ENCODE results near the gene UNC45A. TPM values are rescaled to one million over a fixed set of nuclear protein-coding genes. Genes with fewer than 3 reads are reported as not detected.

UNC45A gene
- total RNA-seq, 3 donors from 2014 or later (not counting 1 experiment from before 2014, with no cell fraction given), result 39.0 to 58.1 (median 51.5) TPM

DNA sequence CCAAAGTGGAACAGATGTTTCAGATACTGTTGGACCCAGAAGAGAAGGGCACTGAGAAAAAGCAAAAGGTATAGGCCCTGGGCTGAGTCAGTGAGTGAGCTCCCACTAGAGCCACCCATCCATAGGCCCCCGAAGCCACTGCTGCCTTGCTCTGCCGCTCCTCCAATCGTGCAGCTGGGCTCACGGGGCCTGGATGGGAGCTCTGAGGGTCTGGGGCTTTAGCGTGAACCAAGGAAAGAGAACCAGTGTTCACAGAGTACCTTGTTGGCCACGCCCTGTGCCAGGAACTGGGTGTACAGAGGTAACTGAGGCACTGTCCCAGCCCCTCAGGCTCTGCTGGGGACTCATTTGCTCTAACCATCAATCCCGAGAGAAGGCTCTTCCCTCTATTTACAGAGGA lies 4.7 kb downstream of the UNC45A start:
- TF ChIP-seq, protein P1, sequence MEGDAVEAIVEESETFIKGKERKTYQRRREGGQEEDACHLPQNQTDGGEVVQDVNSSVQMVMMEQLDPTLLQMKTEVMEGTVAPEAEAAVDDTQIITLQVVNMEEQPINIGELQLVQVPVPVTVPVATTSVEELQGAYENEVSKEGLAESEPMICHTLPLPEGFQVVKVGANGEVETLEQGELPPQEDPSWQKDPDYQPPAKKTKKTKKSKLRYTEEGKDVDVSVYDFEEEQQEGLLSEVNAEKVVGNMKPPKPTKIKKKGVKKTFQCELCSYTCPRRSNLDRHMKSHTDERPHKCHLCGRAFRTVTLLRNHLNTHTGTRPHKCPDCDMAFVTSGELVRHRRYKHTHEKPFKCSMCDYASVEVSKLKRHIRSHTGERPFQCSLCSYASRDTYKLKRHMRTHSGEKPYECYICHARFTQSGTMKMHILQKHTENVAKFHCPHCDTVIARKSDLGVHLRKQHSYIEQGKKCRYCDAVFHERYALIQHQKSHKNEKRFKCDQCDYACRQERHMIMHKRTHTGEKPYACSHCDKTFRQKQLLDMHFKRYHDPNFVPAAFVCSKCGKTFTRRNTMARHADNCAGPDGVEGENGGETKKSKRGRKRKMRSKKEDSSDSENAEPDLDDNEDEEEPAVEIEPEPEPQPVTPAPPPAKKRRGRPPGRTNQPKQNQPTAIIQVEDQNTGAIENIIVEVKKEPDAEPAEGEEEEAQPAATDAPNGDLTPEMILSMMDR (IDR thresholded peaks at IDR 0.05), result no peak
- 91% methylated on average over 7 of the region's 7 CpGs for WGBS (ENCODE audit: insufficient coverage)
- H3K27ac Mint-ChIP-seq, result no peak overlapping the region
- no peaks in the 10 kb centered on the region for H3K27me3 ChIP-seq (ENCODE audit: control insufficient read depth, insufficient read depth, low read length)
- ATAC-seq (no peak), DNase-seq (no peak)
- H3K27me3 Mint-ChIP-seq (ENCODE audit: low read depth in 2 of 2), result no peaks in the 10 kb centered on the region
- no peak overlapping the region for H3K27ac ChIP-seq (ENCODE audit: low read length)
- H3K4me1 ChIP-seq (ENCODE audit: control insufficient read depth, insufficient read depth, low read length), result peaks cover 15% of the 10 kb centered on the region
- H3K4me3 ChIP-seq (ENCODE audit: low read length), result no peak overlapping the region
- H3K9me3 ChIP-seq (ENCODE audit: control insufficient read depth, insufficient read depth, low read length), result no peaks in the 10 kb centered on the region
- intact Hi-C loops (cut with micrococcal nuclease), result no loop called here
- H3K36me3 Mint-ChIP-seq, result no peaks in the 10 kb centered on the region
- H3K36me3 ChIP-seq (ENCODE audit: control insufficient read depth, insufficient read depth, low read length), result peaks cover 52% of the 10 kb centered on the region
- H3K4me3 Mint-ChIP-seq, result no peak overlapping the region
- H3K4me1 Mint-ChIP-seq, result peaks cover 15 to 20% of the 10 kb centered on the region in 2 donors
- H3K9me3 Mint-ChIP-seq, result no peaks in the 10 kb centered on the region

DNA sequence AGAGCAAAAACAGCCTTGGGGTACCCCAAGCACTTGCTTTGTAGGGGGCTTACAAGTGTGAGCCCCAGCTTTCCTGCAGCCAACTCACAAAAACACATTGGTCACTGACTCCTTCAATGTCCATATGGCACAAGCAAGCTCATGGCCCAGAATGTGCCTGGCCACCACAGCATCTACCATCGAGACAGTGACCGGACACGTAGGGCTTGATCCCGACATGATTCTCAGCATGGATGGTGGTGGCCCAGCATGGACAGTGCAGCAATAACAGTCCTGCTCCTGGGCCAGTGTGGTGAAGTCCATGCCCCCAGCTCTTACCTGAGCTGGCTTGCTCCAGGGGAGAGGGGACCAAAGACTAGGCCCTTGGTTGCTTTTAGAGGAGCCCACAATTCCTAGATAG lies 6.0 kb downstream of the UNC45A start:
- Mint-ChIP-seq H3K4me3 (no peak overlapping the region), H3K9me3 (no peaks in the 10 kb centered on the region), H3K27ac (no peak overlapping the region)

DNA sequence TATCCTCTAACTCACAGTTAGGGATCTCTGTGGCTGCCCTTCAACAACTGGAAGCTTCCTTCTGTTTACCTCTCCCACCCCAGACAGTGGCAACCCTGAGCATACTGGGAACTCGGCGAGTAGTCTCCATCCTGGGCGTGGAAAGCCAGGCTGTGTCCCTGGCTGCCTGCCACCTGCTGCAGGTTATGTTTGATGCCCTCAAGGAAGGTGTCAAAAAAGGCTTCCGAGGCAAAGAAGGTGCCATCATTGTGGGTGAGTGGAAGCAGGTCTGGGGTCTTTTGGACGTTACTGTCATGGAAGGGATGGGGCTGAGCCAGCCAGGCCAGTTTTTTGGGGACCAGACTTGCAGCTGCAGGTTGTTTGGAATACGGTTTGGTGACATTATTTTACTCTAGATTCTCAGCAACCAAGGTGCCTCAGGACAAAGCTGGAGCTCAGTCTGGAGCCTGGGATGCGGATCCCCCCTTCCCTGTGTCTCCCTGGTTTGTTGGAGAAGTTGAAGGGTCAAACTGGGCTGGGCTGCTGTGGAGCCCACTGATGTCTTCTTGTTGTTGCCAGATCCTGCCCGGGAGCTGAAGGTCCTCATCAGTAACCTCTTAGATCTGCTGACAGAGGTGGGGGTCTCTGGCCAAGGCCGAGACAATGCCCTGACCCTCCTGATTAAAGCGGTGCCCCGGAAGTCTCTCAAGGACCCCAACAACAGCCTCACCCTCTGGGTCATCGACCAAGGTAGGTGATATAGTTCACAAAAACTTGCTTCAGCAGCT lies 7.5 kb downstream of the UNC45A start:
- ATAC-seq (no peak), DNase-seq (no peak)
- no peaks in the 10 kb centered on the region for H3K36me3 Mint-ChIP-seq
- no peaks in the 10 kb centered on the region for H3K27me3 ChIP-seq (ENCODE audit: control insufficient read depth, insufficient read depth, low read length)
- TF ChIP-seq, protein P1 (IDR thresholded peaks at IDR 0.05), result no peak
- H3K4me3 Mint-ChIP-seq, result no peak overlapping the region
- no peaks in the 10 kb centered on the region for H3K27me3 Mint-ChIP-seq (ENCODE audit: low read depth in 2 of 2)
- H3K27ac ChIP-seq (ENCODE audit: low read length), result no peak overlapping the region
- WGBS (ENCODE audit: insufficient coverage), result 94% methylated on average over 12 of the region's 12 CpGs
- no peaks in the 10 kb centered on the region for H3K9me3 Mint-ChIP-seq
- H3K4me1 ChIP-seq (ENCODE audit: control insufficient read depth, insufficient read depth, low read length), result no peaks in the 10 kb centered on the region
- H3K4me1 Mint-ChIP-seq, result no peaks in the 10 kb centered on the region
- H3K36me3 ChIP-seq (ENCODE audit: control insufficient read depth, insufficient read depth, low read length), result peaks cover 72% of the 10 kb centered on the region
- H3K27ac Mint-ChIP-seq, result no peak overlapping the region
- no peak overlapping the region for H3K4me3 ChIP-seq (ENCODE audit: low read length)
- H3K9me3 ChIP-seq (ENCODE audit: control insufficient read depth, insufficient read depth, low read length), result no peaks in the 10 kb centered on the region
- intact Hi-C loops (cut with micrococcal nuclease), result no loop called here

More for the DNA sequence above, 6.0 kb downstream of the UNC45A start:
- peaks cover 5% of the 10 kb centered on the region for H3K4me1 ChIP-seq (ENCODE audit: control insufficient read depth, insufficient read depth, low read length)
- intact Hi-C loops (cut with micrococcal nuclease), result no loop called here
- no peaks in the 10 kb centered on the region for H3K27me3 ChIP-seq (ENCODE audit: control insufficient read depth, insufficient read depth, low read length)
- no peak overlapping the region for H3K27ac ChIP-seq (ENCODE audit: low read length)
- H3K36me3 ChIP-seq (ENCODE audit: control insufficient read depth, insufficient read depth, low read length), result peaks cover 57% of the 10 kb centered on the region
- no peaks in the 10 kb centered on the region for H3K36me3 Mint-ChIP-seq
- H3K27me3 Mint-ChIP-seq (ENCODE audit: low read depth in 2 of 2), result no peaks in the 10 kb centered on the region
- DNase-seq, result no peak
- H3K9me3 ChIP-seq (ENCODE audit: control insufficient read depth, insufficient read depth, low read length), result no peaks in the 10 kb centered on the region
- ATAC-seq, result no peak
- peaks cover 9 to 10% of the 10 kb centered on the region in 2 donors for H3K4me1 Mint-ChIP-seq
- TF ChIP-seq, protein P1 (IDR thresholded peaks at IDR 0.05), result no peak
- H3K4me3 ChIP-seq (ENCODE audit: low read length), result no peak overlapping the region
- 97% methylated on average over 4 of the region's 4 CpGs for WGBS (ENCODE audit: insufficient coverage)

DNA sequence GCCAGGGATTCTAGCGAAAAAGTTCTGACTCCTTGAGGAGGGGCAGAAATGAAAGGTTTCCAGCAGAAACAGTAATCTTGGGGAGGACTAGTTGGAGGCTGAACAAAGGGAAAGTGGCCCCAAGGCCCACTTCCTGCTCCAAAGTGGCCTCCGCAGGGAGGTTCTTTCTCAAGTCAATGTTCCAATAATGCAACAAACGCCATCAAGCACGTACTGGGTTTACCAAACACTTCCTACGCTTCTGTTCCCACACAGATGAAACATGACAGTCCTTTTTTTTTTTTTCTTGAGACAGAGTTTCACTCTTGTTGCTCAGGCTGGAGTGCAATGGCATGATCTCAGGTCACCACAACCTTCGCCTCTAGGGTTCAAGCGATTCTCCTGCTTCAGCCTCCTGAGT lies 10.0 kb downstream of the UNC45A start:
- H3K4me3 ChIP-seq (ENCODE audit: low read length), result no peak overlapping the region
- H3K4me1 ChIP-seq (ENCODE audit: control insufficient read depth, insufficient read depth, low read length), result no peaks in the 10 kb centered on the region
- DNase-seq (no peak), ATAC-seq (no peak)
- H3K4me3 Mint-ChIP-seq, result no peak overlapping the region
- TF ChIP-seq, protein P1 (IDR thresholded peaks at IDR 0.05), result no peak
- intact Hi-C loops (cut with micrococcal nuclease), result no loop called here
- H3K27ac Mint-ChIP-seq, result no peak overlapping the region
- no peaks in the 10 kb centered on the region for H3K27me3 ChIP-seq (ENCODE audit: control insufficient read depth, insufficient read depth, low read length)
- WGBS (ENCODE audit: insufficient coverage), result 87% methylated on average over 7 of the region's 7 CpGs
- H3K36me3 Mint-ChIP-seq, result no peaks in the 10 kb centered on the region
- H3K9me3 Mint-ChIP-seq, result no peaks in the 10 kb centered on the region
- no peaks in the 10 kb centered on the region for H3K27me3 Mint-ChIP-seq (ENCODE audit: low read depth in 2 of 2)
- H3K27ac ChIP-seq (ENCODE audit: low read length), result no peak overlapping the region
- H3K9me3 ChIP-seq (ENCODE audit: control insufficient read depth, insufficient read depth, low read length), result no peaks in the 10 kb centered on the region
- peaks cover 81% of the 10 kb centered on the region for H3K36me3 ChIP-seq (ENCODE audit: control insufficient read depth, insufficient read depth, low read length)
- H3K4me1 Mint-ChIP-seq, result no peaks in the 10 kb centered on the region
